Measurements from ENCODE around the gene GH1. TPM values are rescaled to one million over a fixed set of nuclear protein-coding genes. Genes with fewer than 3 reads are reported as not detected.
A peak's percentile ranks its signal among the peaks of the same experiment; 100 is the strongest.

GH1 gene
- total RNA-seq, 1 experiment from 2014 or later: not detected

DNA sequence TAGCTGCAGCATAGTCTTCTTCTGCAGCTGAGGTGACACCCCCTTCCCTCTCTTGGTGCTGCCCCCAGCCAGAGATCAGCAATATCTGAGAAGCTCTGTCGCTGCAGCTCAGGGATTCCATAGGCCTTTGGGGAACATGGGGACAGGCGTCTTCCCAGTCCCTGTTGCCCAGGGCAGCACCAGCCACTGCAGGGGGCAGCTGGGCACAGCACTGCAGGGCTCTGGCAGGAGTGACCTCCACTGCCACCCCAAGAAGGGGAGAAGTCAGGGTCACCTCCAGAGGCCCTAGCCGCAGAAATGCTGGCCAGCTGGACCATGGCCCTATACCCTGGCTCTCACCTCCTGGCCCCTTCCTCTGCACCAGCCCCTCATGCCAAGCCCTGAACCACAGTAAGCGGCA is 37.2 kb upstream of the GH1 start:
- Histone ChIP-seq H3K18ac (ENCODE audit: insufficient read length, low read depth, low read length) (no peak overlapping the region), H3K56ac (ENCODE audit: insufficient read length, low read depth, low read length) (no peak overlapping the region), H2BK12ac (ENCODE audit: insufficient read length, low read depth, low read length) (no peak overlapping the region), H3K4ac (ENCODE audit: low read depth, low read length) (no peak overlapping the region), H3K4me1 (ENCODE audit: insufficient read depth, low read length) (no peaks in the 10 kb centered on the region), H3K23me2 (ENCODE audit: insufficient read length, low read depth, low read length, poor library complexity, severe bottlenecking) (peaks cover 3% of the 10 kb centered on the region), H4K5ac (ENCODE audit: insufficient read length, low read depth, low read length) (no peak overlapping the region), H3K4me2 (ENCODE audit: insufficient read depth, insufficient read length, low read length) (no peak overlapping the region), H2BK5ac (ENCODE audit: insufficient read length, low read length) (no peak overlapping the region), H2AK5ac (ENCODE audit: insufficient read length, low read length) (no peak overlapping the region), H2BK20ac (ENCODE audit: low read depth, low read length, poor library complexity, severe bottlenecking) (no peak overlapping the region), H4K91ac (ENCODE audit: insufficient read length, low read depth, low read length) (no peak overlapping the region), H3T11ph (ENCODE audit: low read length) (no peak overlapping the region), H3K9ac (ENCODE audit: extremely low read depth, insufficient read length, low read length) (no peak overlapping the region), H3K79me2 (ENCODE audit: insufficient read depth, low read length) (no peaks in the 10 kb centered on the region), H2BK120ac (ENCODE audit: low read depth, low read length, poor library complexity, severe bottlenecking) (no peak overlapping the region), H3K27ac (ENCODE audit: insufficient read length, low read depth, low read length) (no peak overlapping the region), H3K27me3 (ENCODE audit: insufficient read depth, low read length) (no peaks in the 10 kb centered on the region), H2BK15ac (ENCODE audit: low read depth, low read length) (no peak overlapping the region), H4K20me1 (ENCODE audit: control insufficient read depth, insufficient read depth, insufficient read length) (no peaks in the 10 kb centered on the region), H3K23ac (ENCODE audit: insufficient read length, low read depth, low read length) (no peak overlapping the region), H3K14ac (ENCODE audit: insufficient read depth, low read length) (no peak overlapping the region), H3K9me3 (ENCODE audit: control insufficient read depth, low read depth, low read length) (no peaks in the 10 kb centered on the region), H3K79me1 (ENCODE audit: insufficient read depth, low read depth, low read length, poor library complexity, severe bottlenecking) (no peaks in the 10 kb centered on the region), H4K8ac (replicated peaks; ENCODE audit: insufficient read length, low read depth, low read length) (no peak overlapping the region), H2AFZ (ENCODE audit: low read length) (no peak overlapping the region)
- H3K27ac Mint-ChIP-seq: peak overlapping the region in 1 of 3 experiments; percentile 49; a peak in 1 of 7 replicates
- H3K27me3 Mint-ChIP-seq (ENCODE audit: low read depth): no peaks in the 10 kb centered on the region; the same call in 1 of the 2 replicates
- H3K4me3 Mint-ChIP-seq: no peak overlapping the region
- no peak for DNase-seq
- H3K9me3 Mint-ChIP-seq: no peaks in the 10 kb centered on the region
- TF ChIP-seq, protein P1, sequence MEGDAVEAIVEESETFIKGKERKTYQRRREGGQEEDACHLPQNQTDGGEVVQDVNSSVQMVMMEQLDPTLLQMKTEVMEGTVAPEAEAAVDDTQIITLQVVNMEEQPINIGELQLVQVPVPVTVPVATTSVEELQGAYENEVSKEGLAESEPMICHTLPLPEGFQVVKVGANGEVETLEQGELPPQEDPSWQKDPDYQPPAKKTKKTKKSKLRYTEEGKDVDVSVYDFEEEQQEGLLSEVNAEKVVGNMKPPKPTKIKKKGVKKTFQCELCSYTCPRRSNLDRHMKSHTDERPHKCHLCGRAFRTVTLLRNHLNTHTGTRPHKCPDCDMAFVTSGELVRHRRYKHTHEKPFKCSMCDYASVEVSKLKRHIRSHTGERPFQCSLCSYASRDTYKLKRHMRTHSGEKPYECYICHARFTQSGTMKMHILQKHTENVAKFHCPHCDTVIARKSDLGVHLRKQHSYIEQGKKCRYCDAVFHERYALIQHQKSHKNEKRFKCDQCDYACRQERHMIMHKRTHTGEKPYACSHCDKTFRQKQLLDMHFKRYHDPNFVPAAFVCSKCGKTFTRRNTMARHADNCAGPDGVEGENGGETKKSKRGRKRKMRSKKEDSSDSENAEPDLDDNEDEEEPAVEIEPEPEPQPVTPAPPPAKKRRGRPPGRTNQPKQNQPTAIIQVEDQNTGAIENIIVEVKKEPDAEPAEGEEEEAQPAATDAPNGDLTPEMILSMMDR (conservative IDR thresholded peaks at IDR 0.05): no peak
- peaks cover 2 to 8% (median 4%) of the 10 kb centered on the region in 3 experiments; a peak in 3 of 7 replicates for H3K36me3 Mint-ChIP-seq (ENCODE audit: insufficient read depth in 1 of 3, low read depth in 3 of 3)
- no CpG with 5 or more reads among the region's 4 CpGs for WGBS (ENCODE audit: extremely low coverage, insufficient read length, low lambda C conversion rate)
- peaks cover 10% of the 10 kb centered on the region in 2 experiments for H3K4me1 Mint-ChIP-seq
